Measurements from ENCODE around the gene MAD2L2. TPM values are rescaled to one million over a fixed set of nuclear protein-coding genes. Genes with fewer than 3 reads are reported as not detected.

MAD2L2 gene
- total and polyA plus RNA-seq, 12 donors = 15.6 to 71.2 (median 28.1) TPM

DNA sequence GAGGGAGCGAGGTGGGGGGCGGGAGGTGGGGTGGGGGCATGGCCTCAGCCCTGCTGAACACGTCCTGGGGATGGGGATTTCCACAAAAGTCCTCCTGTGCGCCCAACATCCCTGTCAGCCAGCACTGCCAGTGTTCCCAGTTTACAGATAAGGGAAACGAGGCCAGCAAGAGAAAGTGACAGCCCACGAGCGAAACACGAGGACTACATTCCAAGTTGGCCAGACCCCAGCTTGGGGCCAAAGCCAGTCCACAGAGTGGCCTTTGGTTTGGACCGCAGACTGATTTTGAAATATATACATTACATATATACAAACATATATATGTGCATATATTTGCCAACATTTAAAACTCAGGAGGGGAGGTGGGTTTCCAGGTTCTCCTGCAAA lies 31.7 kb downstream of the MAD2L2 start:
- 16 to 45% (median 27%) methylated on average over 5 to 9 of the region's 9 CpGs for WGBS, 4 donors
- H3K4me1 ChIP-seq (replicated peaks in 1 of 2) = peaks cover 17 to 32% of the 10 kb centered on the region in 2 donors
- TF ChIP-seq POLR2A (IDR thresholded peaks at IDR 0.05) = no peak
- TF ChIP-seq, protein P1, sequence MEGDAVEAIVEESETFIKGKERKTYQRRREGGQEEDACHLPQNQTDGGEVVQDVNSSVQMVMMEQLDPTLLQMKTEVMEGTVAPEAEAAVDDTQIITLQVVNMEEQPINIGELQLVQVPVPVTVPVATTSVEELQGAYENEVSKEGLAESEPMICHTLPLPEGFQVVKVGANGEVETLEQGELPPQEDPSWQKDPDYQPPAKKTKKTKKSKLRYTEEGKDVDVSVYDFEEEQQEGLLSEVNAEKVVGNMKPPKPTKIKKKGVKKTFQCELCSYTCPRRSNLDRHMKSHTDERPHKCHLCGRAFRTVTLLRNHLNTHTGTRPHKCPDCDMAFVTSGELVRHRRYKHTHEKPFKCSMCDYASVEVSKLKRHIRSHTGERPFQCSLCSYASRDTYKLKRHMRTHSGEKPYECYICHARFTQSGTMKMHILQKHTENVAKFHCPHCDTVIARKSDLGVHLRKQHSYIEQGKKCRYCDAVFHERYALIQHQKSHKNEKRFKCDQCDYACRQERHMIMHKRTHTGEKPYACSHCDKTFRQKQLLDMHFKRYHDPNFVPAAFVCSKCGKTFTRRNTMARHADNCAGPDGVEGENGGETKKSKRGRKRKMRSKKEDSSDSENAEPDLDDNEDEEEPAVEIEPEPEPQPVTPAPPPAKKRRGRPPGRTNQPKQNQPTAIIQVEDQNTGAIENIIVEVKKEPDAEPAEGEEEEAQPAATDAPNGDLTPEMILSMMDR (IDR thresholded peaks at IDR 0.05) = no peak
- DNase-seq = no peak
- H3K4me3 ChIP-seq = peak overlapping the region in 1 of 4 donors; percentile 12
- no peaks in the 10 kb centered on the region for H3K9me3 ChIP-seq (replicated peaks in 1 of 3)
- no peaks in the 10 kb centered on the region for H3K27me3 ChIP-seq
- H3K27ac ChIP-seq = peak overlapping the region in 1 of 5 donors; percentile 31
- no peaks in the 10 kb centered on the region for H3K36me3 ChIP-seq (replicated peaks in 1 of 2)
- intact Hi-C loops (cut with DNase I) = loop anchor here in 1 of 2 donors (10.0 kb wide), 1 partner anchor 604 kb away; the partner anchor contains the start of gene MASP2

DNA sequence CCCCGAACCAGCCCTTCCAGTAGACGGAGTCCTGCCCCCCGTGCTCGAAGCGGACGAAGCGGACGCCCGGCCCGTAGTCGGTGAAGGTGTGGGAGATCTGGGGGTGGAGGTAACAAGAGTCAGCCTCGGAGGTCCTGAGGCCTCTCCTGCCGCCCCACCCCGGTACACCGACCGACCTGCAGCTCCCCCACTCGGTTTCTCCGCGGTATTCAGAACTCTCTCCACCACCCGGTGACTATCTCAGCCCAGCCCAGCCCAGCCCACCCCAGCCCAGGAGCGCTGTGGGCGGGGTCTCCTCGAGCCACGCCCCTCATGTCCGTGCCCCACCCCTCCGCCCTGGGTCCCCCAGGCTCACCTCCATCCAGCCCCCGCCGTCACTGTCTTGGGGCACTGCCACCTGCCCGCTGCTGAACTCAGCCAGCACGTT lies 32.2 kb downstream of the MAD2L2 start:
- DNase-seq = peak in 4 of 7 donors; percentile 29 to 48 (median 39)
- H3K27me3 ChIP-seq = no peaks in the 10 kb centered on the region
- WGBS, 4 donors = 24 to 45% (median 32%) methylated on average over 11 to 30 of the region's 30 CpGs
- intact Hi-C loops (cut with DNase I) = loop anchor here in 1 of 2 donors (10.0 kb wide), 1 partner anchor 604 kb away; the partner anchor contains the start of gene MASP2
- peak overlapping the region in 1 of 5 donors; percentile 31 for H3K27ac ChIP-seq
- peak overlapping the region in 1 of 4 donors; percentile 12 for H3K4me3 ChIP-seq
- H3K9me3 ChIP-seq (replicated peaks in 1 of 3) = no peaks in the 10 kb centered on the region
- H3K36me3 ChIP-seq (replicated peaks in 1 of 2) = no peaks in the 10 kb centered on the region
- H3K4me1 ChIP-seq (replicated peaks in 1 of 2) = peaks cover 13 to 28% of the 10 kb centered on the region in 2 donors
- TF ChIP-seq POLR2A (IDR thresholded peaks at IDR 0.05) = no peak
- TF ChIP-seq, protein P1 (IDR thresholded peaks at IDR 0.05) = no peak

DNA sequence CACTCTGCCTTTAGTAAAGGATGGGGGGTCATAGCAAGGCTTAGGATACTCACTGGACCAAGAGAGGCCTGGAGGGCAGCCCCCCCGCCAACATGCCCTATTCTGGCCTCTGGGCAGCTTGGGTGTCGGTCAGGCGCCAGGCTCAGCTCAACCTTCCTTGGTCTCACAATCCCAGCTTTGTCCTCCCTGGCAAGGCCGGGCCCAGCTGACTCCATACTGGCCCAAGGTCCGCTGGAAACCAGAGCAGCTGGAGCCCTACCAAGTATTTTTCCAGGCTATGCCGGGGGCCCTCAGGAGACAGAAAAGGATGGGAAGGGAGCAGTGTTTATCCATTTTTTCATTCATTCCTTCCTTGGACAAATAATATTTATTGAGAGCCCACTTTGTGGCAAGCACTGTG lies 32.9 kb downstream of the MAD2L2 start:
- WGBS, 4 donors = 16 to 44% (median 33%) methylated on average over 3 to 6 of the region's 6 CpGs
- H3K4me3 ChIP-seq = no peak overlapping the region
- intact Hi-C loops (cut with DNase I) = loop anchor here in 1 of 2 donors (10.0 kb wide), 1 partner anchor 603 kb away; the partner anchor contains the start of gene MASP2
- no peaks in the 10 kb centered on the region for H3K9me3 ChIP-seq (replicated peaks in 1 of 3)
- peak in 6 of 7 donors; percentile 64 to 73 (median 70) for DNase-seq
- peak overlapping the region in 1 of 5 donors; percentile 31 for H3K27ac ChIP-seq
- H3K4me1 ChIP-seq (replicated peaks in 1 of 2) = peaks cover 13 to 28% of the 10 kb centered on the region in 2 donors
- no peaks in the 10 kb centered on the region for H3K36me3 ChIP-seq (replicated peaks in 1 of 2)
- no peak for TF ChIP-seq POLR2A (IDR thresholded peaks at IDR 0.05)
- TF ChIP-seq, protein P1 (IDR thresholded peaks at IDR 0.05) = no peak
- no peaks in the 10 kb centered on the region for H3K27me3 ChIP-seq

DNA sequence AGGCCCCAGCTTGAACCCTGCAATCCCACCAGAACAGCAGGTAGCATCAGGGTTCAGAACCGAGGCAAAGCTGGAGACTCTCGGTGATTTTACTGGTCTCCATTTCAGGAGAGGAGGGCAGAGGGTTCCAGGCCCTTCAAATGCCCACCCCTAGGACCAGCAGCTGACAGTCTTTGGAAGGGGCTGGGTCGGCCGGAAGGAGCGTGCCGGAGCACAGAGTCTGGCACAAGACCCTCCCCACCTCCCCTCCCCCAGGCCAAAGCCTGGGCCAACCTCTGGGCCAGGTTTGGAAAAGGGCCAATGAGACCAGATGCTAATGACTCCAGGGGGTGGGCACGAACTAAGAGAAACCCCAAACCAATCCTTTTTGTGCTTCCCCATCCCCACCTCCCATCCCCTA lies 33.6 kb downstream of the MAD2L2 start:
- intact Hi-C loops (cut with DNase I) = loop anchor here in 1 of 2 donors (10.0 kb wide), 1 partner anchor 603 kb away; the partner anchor contains the start of gene MASP2
- no peak for TF ChIP-seq POLR2A (IDR thresholded peaks at IDR 0.05)
- TF ChIP-seq, protein P1 (IDR thresholded peaks at IDR 0.05) = no peak
- no peaks in the 10 kb centered on the region for H3K36me3 ChIP-seq (replicated peaks in 1 of 2)
- no peak overlapping the region for H3K27ac ChIP-seq
- H3K27me3 ChIP-seq = no peaks in the 10 kb centered on the region
- no peak overlapping the region for H3K4me3 ChIP-seq
- 85 to 93% (median 89%) methylated on average over 7 of the region's 7 CpGs for WGBS, 4 donors
- no peaks in the 10 kb centered on the region for H3K9me3 ChIP-seq (replicated peaks in 1 of 3)
- no peak for DNase-seq
- peaks cover 13 to 28% of the 10 kb centered on the region in 2 donors for H3K4me1 ChIP-seq (replicated peaks in 1 of 2)
